Amygdala (tissue), 56 donors: ENCODE results near the gene SMS.
A peak's percentile ranks its signal among the peaks of the same experiment; 100 is the strongest.
"Not testable (repeated sequence)": the region's sequence is repeated elsewhere in the genome, so short reads cannot be mapped to it uniquely, and the experiment has no call there.

Experiments
- DNase-seq, 56 donors: peaks; one replicate each; lab custom pipeline; 2025; lab: John Stamatoyannopoulos, UW

SMS gene

GRCh38 chrX:21949689-21950088 is 9.2 kb downstream of the SMS start:
- DNase-seq: no peak

GRCh38 chrX:21950557-21950956 is 10.0 kb downstream of the SMS start:
- DNase-seq: not testable (repeated sequence)

DNA sequence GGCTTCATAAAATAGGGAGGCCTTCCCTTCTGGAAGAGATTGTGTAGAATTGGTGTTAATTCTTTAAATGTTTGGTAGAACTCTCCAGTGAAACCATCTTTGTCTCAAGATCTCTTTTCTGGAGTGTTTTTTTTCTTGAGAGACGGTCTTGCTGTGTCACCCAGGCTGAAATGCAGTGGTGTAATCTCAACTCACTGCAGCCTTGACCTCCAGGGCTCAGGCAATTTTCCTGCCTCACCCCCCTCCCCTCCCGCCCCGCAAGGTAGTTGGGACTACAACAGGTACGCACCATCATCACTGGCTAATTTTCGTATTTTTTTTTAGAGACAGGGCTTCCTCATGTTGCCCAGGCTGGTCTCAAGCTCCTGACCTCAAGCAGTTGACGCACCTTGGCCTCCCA is 12.1 kb downstream of the SMS start:
- no peak for DNase-seq

DNA sequence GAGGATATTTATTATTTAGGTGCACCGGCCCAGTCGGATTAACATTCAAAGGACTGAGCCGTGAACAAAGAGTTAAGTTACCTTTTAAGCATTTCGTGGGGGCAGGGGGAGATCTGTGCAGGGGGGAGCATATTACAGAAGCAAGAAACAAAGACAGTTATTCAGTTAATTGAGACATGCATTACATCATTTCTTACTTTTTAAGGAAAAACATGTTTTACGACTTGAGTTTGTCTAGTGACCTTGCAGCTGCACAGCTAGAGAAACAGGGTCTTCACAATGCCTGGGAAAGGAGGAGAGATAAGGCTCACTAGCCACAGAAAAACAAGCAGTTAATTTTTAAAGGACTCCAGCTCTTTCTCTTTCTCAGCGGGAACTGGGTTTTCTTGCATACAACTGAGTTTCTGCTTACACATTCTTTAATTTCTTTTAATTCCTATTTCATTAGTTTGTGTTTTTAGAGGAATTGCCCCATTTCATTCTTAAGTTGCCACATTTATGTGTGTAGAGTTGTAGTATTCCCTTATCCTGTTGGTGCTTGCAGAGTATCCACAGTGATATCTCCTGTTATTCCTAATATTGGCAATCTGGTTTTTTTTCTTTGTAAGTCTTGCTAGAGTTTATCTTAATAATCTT is 12.8 kb downstream of the SMS start:
- not testable (repeated sequence) for DNase-seq

DNA sequence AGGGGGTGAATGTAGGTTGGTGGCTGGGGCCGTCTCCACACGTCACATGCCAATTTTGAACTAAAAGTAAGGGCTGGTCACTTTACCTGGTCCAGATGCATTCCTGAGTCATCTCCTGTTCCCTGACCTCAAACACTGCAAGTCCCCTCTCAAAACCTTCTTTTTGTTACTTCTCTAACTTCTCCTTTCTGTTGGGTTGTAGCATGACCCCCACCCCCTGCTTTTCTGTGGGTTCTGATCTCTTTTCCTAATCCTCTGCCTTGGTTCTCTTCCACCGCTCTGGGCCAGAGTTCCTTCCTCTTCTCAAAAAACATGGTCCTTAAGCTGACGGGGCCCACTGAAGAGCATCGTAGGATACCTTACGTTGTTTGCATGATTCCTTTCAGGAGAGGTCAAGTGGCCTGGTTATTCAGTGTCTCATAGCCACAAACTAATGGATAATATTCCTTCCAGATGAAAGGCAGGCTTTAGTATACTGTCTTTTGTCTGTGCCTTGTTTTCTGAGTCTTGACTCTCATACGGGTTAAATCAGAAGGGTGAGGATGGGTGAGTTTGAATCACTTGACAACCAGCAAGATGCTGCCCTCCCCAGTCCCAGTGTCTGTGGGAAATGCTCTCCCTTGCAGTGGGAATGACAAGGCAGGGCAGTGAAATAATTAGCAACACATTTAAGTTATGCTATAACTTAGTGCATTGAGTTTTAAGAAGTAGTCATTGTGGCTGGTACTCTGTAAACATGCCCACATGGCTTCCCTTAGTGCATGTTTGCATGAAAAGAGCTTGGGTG is 15.1 kb downstream of the SMS start:
- no peak for DNase-seq

DNA sequence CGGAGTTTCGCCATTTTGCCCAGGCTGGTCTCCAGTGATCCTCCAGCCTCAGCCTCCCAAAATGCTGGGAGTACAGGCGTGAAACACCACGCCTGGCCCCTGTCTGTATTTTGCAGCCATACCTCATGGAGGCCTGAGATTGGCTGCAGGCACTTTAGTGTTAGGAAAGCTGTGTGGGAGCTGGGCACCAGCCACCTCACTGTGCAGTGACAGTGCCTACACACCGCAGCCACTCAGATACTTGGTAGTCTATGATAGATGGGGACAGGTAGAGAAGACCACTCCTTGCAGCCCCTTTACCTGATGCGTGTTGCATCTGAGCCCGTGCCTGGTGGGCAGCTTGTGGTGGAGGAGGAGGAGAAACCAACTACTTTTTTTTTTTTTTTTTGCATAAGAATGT is 16.3 kb downstream of the SMS start:
- no peak for DNase-seq

GRCh38 chrX:21958187-21958586 is 17.7 kb downstream of the SMS start:
- no peak for DNase-seq

GRCh38 chrX:21958916-21959315 is 18.4 kb downstream of the SMS start:
- DNase-seq: no peak

GRCh38 chrX:21959362-21960051 is 19.0 kb downstream of the SMS start:
- peak in 1 of 56 donors; percentile 2 for DNase-seq

GRCh38 chrX:21960569-21961541 is 20.3 kb downstream of the SMS start:
- DNase-seq: no peak

GRCh38 chrX:21962361-21962760 is 21.9 kb downstream of the SMS start:
- DNase-seq: no peak

DNA sequence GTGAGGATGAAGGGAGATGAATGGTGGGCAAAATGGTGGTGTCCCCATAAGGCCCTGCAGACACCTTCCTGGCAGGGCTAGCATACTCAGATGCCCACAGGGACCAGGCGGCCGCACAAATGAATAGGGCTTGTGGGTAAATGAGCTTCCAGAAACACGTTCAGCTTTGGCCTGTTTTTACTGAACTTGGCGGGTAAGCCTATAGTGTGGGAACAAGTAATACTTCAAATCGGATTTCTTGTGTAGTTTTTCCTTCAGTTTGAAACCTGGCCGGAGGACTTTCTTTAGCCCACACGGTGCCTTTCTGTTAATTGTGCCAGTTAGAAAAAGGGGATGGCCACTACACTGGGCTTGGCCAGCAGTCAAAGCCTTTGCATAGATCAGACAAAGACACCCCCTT is 22.8 kb downstream of the SMS start:
- DNase-seq: peak in 8 of 56 donors; percentile 2 to 42 (median 7)

DNA sequence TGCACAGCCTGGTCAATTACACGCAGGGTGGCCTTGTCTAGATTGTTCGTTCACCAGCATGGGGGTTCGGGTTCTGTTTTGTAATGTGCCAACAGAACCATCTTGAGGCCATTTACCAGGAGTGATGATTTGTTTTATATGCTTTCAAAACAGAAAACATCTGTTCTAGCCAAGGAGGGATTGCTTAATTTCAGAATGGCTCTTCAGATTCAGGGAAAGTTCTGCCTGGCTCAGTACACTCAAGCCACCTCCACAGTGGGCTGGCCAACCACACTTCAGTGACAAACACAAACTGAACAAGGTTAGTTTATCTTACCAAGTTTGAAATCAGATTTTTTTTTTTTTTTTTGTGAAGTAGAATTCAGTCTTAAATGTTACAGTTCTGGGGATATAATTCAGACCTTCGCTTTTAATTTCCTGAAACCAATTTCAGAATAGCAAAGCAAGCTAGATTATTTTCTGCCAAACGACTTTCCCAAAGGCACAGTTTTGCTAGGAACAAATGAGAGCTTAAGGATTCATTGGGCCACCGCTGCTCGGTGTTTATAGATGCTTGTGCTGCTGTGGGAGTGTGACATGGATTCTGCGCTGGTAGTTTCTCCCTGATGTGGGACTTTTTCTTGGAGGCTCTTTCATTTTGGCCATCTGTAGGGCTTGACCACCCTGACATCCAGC is 23.4 kb downstream of the SMS start:
- DNase-seq: no peak

DNA sequence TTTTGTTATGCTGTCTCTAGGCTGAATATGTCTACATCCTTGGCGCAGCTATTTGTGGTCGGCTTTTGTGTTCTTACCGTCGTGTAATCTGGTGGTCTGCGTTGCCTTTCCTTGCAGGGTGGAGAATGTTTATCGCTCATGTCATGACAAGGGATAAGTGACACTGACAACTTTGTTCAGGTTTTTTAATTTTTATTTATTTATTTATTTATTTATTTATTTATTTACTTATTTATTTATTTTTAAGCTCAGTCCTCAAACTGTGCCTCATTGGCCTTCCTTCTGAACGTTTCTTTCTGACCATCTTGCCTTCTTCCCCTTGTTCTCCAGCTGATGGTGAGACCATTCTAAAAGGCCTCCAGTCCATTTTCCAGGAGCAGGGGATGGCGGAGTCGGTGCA is 26.4 kb downstream of the SMS start:
- no peak for DNase-seq

- no peak for DNase-seq
Measured at GRCh38 chrX:21968333-21968732, 27.8 kb downstream of the SMS start.

GRCh38 chrX:21970326-21970725 is 29.8 kb downstream of the SMS start:
- DNase-seq: no peak

DNA sequence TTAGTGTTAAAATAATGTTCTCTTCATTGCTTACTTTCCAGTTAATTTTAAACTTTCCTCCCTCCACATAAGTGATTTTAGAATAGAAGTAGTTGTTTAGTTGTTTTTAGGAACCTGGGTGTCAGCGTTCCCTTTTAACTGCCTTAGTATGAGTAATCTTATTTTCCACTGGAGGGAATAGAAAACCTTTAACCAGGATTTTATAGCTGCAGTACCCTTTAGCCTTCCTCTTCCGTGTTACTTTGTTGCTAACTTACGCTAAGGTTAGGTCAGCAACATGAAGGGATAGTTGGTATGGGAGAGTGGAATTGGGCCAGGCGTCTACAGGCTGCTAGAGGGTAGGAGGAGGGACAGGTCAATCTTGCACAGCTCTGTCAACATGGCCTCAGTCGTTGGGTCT is 31.5 kb downstream of the SMS start:
- no peak for DNase-seq

DNA sequence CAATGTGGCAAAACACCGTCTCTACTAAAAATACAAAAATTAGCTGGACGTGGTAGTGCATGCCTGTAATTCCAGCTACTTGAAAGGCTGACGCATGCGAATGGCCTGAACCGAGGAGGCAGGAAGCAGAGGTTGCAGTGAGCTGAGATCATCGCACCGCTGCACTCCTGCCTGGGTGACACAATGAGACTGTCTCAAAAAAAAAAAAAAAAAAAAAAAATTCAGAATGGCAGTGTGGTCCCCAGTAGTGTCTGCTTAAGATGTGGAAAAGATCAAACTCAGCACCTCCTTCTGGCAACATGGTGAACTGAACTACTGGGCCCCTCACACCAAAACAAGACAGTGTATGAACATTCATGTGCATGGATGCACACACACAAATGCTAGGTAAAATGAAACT is 32.2 kb downstream of the SMS start:
- DNase-seq: no peak

DNA sequence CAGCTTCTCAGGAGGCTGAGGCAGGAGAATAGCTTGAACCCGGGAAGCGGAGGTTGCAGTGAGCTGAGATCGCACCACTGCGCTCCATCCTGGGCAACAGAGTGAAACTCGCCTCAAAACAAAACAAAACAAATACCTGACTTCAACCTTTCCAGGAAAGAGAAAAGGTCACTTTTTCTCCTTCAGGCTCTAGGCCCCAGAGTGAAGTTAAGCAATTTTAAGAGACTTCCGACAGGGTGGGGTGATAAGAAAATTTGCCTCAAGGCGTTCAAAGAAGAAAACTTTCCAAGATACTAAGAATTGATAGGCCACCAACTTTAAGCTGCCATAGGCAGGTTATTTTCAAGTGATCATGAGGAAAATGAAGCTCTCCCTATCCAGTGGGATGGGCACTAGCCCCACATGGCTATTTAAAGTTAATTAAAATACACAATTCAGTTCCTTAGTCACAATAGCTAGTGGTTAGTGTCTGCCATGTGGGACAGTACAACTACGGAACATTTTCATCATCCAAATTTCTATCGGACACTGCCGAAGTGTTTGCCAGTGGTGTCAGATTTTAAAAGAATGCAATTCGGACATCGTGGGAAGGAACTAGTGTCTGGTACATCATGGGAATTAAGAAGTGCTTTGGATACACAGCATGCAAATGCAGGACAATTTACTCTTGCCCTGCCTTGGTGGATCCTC is 33.0 kb downstream of the SMS start:
- DNase-seq: no peak
